ENCODE results near the gene RAB11FIP3. TPM values are rescaled to one million over a fixed set of nuclear protein-coding genes. Genes with fewer than 3 reads are reported as not detected.
A peak's percentile ranks its signal among the peaks of the same experiment; 100 is the strongest.

The RAB11FIP3 gene
- total and polyA plus RNA-seq, 2 of the 13 experiments (the other 11 are each of a cell fraction or from before 2014, with no cell fraction given) = 34.3 to 57.6 TPM

DNA sequence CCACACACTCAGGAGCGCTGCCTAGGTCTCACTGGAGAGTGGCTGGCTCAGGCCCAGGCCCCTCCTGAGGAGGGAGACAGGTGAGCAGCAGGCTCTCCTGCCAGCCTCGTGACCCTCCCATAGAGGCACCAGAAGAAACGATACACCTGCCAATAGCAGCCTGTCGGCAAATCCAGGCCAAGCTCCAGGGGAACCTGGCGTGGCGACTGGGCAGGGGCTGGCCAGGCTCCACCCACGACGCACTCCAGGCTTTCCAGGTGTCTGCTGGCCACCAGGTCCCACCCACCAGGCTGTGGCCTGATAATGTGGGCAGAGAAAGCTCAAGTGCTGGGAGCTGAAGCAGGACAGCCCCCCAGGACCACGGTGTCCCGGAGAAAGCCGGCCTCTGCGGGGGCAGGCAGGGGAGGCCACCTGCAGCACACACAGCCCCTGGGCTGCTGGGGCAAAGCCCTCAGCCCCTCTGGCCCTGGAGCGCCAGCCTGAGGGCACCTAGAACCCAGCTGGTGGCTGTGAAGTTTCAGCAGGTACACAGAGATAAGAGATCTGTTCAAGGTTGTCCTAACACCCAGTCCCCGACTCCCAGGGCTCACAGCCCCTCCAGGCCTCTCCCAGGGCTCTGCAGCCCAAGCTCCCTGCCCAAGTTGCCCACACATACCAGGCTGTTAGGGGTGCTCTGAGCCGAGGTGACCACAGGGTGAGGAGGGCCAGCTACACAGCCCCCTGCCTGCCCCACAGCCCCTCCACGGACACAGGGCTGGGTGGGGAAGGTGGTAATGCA lies 46.1 kb upstream of the RAB11FIP3 start (continued):
- no peak for TF ChIP-seq ZEB1 (IDR thresholded peaks at IDR 0.05; ENCODE audit: insufficient replicate concordance, low read depth)
- no peak for TF ChIP-seq NFIB (CRISPR knock-in tag; IDR thresholded peaks at IDR 0.05; ENCODE audit: borderline replicate concordance)
- TF ChIP-seq GATAD2A (CRISPR knock-in tag; IDR thresholded peaks at IDR 0.05) = peak; percentile 39; the same call in 1 of the 2 replicates
- TF ChIP-seq SOX13 (IDR thresholded peaks at IDR 0.05) = no peak
- TF ChIP-seq SOX13 (CRISPR knock-in tag; conservative IDR thresholded peaks at IDR 0.05 in 1 of 2, IDR thresholded peaks at IDR 0.05 in 1 of 2) = peak in 1 of 2 experiments; percentile 14; a peak in 1 of 4 replicates
- TF ChIP-seq, protein P1, sequence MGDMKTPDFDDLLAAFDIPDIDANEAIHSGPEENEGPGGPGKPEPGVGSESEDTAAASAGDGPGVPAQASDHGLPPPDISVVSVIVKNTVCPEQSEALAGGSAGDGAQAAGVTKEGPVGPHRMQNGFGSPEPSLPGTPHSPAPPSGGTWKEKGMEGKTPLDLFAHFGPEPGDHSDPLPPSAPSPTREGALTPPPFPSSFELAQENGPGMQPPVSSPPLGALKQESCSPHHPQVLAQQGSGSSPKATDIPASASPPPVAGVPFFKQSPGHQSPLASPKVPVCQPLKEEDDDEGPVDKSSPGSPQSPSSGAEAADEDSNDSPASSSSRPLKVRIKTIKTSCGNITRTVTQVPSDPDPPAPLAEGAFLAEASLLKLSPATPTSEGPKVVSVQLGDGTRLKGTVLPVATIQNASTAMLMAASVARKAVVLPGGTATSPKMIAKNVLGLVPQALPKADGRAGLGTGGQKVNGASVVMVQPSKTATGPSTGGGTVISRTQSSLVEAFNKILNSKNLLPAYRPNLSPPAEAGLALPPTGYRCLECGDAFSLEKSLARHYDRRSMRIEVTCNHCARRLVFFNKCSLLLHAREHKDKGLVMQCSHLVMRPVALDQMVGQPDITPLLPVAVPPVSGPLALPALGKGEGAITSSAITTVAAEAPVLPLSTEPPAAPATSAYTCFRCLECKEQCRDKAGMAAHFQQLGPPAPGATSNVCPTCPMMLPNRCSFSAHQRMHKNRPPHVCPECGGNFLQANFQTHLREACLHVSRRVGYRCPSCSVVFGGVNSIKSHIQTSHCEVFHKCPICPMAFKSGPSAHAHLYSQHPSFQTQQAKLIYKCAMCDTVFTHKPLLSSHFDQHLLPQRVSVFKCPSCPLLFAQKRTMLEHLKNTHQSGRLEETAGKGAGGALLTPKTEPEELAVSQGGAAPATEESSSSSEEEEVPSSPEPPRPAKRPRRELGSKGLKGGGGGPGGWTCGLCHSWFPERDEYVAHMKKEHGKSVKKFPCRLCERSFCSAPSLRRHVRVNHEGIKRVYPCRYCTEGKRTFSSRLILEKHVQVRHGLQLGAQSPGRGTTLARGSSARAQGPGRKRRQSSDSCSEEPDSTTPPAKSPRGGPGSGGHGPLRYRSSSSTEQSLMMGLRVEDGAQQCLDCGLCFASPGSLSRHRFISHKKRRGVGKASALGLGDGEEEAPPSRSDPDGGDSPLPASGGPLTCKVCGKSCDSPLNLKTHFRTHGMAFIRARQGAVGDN (CRISPR knock-in tag; IDR thresholded peaks at IDR 0.05) = peak; percentile 43; the same call in 1 of the 2 replicates
- 0 out of 2 replicates have a peak, but pooled peaks have one; percentile 5 for TF ChIP-seq DR1 (CRISPR knock-in tag; IDR thresholded peaks at IDR 0.05)
- TF ChIP-seq CCDC6 (CRISPR knock-in tag; IDR thresholded peaks at IDR 0.05) = no peak
- no peak for TF ChIP-seq HNF1B (CRISPR knock-in tag; IDR thresholded peaks at IDR 0.05)
- no peak for TF ChIP-seq SP1 (IDR thresholded peaks at IDR 0.05)
- TF ChIP-seq SP1 (CRISPR knock-in tag; IDR thresholded peaks at IDR 0.05) = no peak
- TF ChIP-seq, protein P2, sequence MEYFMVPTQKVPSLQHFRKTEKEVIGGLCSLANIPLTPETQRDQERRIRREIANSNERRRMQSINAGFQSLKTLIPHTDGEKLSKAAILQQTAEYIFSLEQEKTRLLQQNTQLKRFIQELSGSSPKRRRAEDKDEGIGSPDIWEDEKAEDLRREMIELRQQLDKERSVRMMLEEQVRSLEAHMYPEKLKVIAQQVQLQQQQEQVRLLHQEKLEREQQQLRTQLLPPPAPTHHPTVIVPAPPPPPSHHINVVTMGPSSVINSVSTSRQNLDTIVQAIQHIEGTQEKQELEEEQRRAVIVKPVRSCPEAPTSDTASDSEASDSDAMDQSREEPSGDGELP (IDR thresholded peaks at IDR 0.05; ENCODE audit: borderline replicate concordance, low read depth) = peak; percentile 77
- peak; percentile 6; the same call in 1 of the 2 replicates for TF ChIP-seq ZBTB38 (CRISPR knock-in tag; IDR thresholded peaks at IDR 0.05)
- TF ChIP-seq ZNF598 (CRISPR knock-in tag; IDR thresholded peaks at IDR 0.05; ENCODE audit: borderline replicate concordance) = no peak
- TF ChIP-seq PATZ1 (CRISPR knock-in tag; IDR thresholded peaks at IDR 0.05) = peak; percentile 36; the same call in 1 of the 2 replicates
- TF ChIP-seq ELF3 (CRISPR knock-in tag; IDR thresholded peaks at IDR 0.05) = no peak
- no peak for TF ChIP-seq ZNF253 (CRISPR knock-in tag; IDR thresholded peaks at IDR 0.05; ENCODE audit: borderline replicate concordance)
- 0 out of 2 replicates have a peak, but pooled peaks have one; percentile 22 for TF ChIP-seq SAP130 (CRISPR knock-in tag; IDR thresholded peaks at IDR 0.05; ENCODE audit: low read depth)
- no peak for TF ChIP-seq POLR2A (IDR thresholded peaks at IDR 0.05; ENCODE audit: insufficient read depth in 1 of 2, low read depth in 2 of 2, low read length in 2 of 2)
- peak; percentile 51 for TF ChIP-seq RBFOX2 (IDR thresholded peaks at IDR 0.05; ENCODE audit: low read depth, low read length)
- TF ChIP-seq ERF (CRISPR knock-in tag; IDR thresholded peaks at IDR 0.05) = no peak
- TF ChIP-seq SNAI1 (CRISPR knock-in tag; IDR thresholded peaks at IDR 0.05; ENCODE audit: borderline replicate concordance) = no peak
- TF ChIP-seq ZSCAN12 (CRISPR knock-in tag; IDR thresholded peaks at IDR 0.05) = no peak
